ENCODE measurements around the gene PDLIM7. TPM values are rescaled to one million over a fixed set of nuclear protein-coding genes. Genes with fewer than 3 reads are reported as not detected.
A peak's percentile ranks its signal among the peaks of the same experiment; 100 is the strongest.

The PDLIM7 gene
- polyA plus RNA-seq, 3 donors, result 117 to 152 (median 120) TPM

DNA sequence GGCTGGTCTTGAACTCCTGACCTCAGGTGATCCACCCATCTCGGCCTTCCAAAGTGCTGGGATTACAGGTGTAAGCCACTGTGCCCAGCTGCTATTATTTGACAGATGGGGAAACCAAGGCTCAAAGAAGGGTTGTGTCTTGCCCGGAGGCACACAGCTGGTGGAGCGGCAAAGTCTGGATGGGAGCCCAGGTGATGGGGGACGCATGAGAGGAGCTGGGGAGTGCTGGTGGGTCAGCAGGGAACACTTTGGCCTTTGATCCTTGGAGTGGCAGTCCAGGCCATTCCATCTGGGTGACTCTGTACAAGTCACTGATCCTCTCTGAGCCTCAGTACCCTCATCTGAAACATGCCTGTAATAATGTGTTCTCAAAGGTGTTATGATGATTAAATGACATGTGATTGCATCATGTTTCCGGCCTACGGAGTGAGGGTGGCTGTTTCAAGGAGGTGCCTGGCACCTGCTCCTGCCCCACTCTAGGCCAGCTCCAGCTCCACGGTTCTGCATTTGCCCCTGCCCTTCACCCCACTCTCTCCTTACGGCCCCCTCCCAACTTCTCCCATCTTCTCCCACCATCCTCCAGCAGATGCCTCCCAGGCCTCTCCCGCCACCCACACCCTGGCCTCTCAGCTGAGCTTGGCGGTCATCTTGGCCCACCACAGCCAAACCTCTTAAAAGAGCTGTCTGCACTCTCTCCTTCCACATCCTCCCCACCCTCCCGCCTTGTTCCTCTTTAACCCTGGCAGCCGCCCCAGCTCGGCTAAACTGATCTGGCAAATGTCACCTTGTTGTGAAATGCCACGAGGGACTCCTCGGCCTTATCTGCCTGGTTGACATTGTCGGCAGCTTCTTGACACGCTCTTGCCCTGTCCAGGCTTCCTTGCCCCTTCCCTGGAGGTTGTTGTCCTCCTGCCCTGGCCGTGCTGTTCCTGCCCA is 18.4 kb downstream of the PDLIM7 start:
- DNase-seq, result no peak

DNA sequence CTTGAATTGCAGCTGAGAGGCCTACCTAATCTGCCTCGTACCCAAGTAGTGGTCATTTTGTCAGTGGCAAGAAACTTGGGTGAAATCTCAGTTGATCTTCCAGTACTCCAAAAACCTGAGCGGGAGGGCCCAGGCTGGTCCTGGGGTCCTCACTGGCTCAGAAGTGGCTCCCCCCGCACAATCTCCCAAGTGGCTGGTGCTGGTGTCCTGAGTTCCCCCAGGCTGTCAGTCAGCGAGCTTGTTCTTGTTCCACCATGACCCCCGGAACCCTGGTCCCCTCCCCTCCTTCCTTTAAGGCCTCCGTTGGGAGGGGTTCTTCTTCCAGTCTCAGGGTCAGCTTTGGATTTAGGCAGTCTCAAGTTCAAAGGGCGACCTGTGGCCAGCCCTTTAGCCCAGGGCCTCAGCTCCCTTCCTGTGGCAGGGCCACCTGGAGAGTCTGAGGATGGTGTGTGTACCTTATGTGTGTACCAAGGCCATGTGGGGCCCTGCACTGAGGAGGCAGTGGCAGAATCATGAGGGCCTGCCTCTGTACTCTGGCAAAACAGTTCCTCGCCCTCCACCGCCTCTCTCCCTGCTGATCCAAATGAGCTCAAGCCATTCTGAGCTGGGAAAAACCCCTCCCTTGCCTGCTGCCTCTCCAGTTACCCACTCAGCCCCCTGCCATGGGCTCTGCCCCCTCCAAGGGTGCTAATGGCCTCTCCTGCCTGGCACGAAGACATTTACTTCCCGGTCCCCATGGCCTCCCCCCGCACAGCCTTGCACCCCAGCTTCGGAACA is 19.5 kb downstream of the PDLIM7 start:
- DNase-seq, result no peak

DNA sequence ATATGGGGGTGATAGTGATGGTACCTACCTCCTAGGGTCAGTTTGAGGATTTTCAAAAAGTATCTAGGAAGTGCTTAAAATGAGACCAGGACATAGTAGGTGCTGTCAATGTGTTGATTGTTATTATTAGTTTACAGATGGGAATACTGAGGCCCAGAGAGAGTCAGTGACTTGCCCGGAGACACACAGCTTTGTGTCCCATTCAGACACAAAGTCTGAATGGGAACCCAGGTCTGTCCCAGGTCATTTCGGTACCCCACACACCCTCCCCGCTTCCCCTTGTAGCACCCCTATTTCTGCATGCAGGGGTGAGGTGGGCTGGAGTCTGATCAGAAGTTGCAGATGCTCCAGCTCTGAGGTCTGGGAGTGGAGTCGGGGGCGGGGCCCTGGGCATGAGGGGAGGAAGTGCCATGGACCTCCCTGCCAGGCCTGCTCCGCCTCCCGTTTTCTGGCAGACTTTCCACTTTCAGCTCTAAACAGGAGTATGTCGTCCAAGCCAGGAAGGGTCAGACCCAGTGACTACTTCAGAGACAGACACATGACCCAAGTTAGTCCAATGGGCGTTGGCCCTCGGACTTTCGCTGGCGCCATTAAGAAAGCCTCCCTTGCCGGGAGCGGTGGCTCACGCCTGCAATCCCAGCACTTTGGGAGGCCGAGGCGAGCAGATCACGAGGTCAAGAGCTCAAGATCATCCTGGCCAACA is 20.7 kb downstream of the PDLIM7 start:
- DNase-seq, result no peak

DNA sequence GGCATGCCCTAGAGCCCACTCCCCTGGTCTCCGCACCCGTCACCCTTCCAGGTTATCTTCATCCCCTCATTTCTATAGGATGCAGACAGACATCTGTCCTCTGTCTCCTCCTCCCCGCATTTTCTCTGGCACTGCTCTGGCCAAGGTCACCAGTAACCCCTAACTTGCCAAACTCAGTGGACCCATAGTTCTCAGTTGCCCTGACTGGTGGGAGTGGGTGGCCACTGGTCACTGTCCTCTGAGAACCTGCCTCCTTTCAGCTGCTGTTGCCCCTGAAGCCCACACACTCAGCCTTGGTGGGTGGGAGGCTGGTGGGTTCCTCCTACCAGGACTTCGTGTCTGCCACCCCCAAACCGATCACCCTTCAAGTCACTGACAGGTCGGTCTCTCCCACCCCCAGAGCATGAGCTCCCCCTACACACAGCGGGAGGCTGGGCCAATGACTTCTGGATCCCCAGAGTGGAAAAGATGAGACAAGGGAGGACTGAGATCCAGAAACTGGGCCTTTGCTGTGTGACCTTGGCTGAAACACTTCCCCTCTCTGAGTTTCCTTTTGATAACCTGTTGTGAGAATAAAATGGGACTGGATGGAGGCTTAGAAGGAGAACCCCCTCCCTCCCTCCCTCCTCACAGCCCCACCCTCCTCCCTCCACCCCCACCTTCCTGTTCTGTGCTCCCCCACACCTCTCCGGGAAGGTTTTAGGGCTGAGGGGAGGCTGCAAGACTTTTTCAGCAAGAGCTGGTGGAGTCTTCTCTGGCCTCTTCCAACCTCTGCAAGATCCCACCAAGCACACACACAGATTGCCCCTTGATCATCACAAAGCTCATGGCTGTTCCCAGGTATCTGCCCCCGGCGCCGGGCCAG is 21.6 kb downstream of the PDLIM7 start:
- no peak for DNase-seq

DNA sequence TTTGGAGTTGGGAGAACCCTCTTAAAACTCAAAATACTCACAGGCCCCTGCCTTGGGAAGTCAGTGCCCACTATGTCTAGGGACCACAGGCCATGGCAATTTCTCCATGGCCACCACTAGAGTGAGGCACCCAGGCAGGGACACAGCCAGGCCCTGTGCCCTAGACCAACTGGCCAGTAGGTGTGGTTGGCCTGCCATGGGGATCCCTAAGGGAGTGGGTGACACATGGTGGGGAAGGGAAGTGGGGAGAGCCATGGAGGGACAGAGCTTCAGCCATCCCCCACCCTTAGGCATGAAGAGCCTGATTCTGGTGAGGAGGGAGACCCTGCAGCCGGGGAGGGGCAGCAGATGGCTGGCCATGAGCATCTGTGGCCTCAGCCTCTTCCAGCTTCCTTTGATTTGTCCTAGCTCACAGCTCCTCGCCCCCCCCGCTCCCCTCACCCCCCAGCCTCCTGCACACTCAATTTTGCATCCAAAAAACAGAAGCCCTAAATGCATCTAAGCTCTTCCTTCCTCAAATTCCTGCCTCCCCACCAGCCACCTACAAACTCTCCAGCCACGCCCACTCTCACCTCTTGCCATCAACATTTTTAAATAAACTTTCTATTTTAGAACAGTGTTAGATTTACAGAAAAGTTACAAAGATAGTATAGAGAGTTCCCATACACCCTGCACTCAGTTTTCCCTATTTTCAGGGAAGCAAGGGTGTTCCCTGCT is 22.4 kb downstream of the PDLIM7 start:
- DNase-seq, result no peak

DNA sequence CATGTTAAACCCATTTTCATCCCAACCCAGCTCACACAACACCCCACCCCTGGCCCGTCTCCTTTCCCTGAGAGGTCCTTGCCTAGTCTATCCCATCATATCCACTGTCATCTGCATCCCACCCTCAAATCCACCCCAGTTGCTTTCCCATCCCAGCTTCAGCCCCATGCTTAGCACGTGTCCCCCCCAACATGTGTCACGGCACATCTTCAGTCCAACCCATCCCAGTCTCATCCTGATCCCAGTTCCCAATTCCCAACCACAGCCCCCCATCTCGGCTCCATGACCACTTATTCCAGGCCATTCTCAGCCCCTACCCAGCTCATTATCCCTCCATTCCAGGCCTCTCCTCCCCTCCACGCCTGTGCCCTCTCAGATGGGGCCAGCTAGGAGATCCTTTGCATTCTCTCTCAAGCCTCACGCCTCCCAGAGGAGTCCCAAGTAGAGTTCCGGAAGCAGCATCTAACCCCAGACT is 23.4 kb downstream of the PDLIM7 start:
- DNase-seq, result no peak

DNA sequence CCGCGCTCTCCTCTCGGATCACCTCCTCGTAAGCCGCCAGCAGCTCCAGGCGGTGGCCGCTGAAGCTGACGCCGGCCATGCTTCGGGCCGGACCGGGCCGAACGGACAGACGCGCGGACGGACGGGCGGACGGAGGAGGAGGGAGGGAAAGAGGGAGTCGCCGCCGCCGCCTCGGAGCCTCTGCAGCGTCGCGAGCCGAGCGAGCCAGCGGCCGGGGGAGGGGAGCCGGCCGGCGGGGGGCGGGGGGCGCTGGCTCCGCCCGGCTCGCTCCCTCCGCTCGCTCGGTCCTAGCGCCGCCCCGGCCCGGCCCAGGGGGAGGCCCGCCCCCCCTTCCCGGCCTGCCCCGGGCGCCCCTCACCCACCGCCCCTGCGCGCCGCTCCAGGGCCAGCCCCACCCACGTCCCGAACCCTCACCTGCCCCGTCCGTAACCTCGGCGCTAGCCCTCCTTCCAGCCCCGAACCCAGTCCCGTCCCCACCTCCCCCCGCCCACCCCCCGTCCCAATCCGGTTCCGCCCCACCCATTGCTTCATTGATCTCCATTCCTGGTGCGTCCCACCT is 23.9 kb downstream of the PDLIM7 start, which contains the start of gene DBN1:
TSS of gene DBN1 (minus strand) at position 192 of the 559 bp plus-strand sequence. CDS start at position 79, 113 bp downstream.
- peak; percentile 65 for DNase-seq

DNA sequence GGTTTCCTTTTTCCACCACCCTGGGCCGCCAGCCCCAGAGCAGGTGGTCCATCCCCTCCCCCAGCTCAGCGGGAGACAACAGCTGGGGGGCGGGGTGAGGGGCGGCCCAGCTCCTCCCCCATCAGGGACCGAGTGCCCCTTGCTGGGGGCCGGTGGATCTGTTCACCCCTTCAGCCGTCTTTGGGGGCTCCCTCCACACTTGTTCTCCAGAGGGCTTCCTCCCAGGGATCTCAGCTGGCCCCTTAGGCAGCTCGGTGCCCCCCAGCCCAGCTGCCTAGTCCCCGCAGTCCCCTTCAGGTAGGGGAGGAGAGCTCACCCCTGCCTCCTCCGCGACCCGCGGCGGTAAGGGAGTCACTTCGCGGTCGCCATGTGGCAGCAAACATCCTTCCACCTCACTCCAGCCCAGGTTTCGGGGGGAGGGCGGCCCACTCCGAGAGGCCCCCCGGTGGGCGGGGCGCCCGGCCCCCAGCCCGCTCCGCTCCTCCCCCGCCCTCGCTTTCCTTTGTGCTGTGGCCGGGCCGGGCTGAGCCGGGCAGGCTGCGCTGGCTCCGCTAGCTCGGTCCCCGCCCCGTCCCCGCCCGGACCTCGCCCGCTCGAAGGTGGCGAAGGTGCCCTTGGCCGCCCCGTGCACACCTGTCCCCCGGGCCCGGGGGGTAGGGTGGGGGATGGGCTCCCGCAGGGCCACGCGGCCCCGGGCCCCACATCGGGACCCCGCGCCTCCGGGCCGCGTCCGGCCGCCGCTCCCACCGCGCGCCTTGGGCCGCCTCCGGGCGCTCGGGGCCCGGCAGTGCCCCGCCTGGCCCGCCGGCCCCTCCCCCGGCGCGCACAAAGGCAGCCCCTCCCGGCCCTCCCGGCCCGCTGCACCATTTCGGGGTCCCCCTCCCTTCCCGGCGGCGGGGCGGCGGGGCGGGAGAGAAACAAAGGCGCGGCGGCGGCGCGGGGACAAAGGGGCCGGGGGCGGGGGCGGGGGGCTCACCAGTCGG is 24.7 kb downstream of the PDLIM7 start:
- DNase-seq, result peak; percentile 64

DNA sequence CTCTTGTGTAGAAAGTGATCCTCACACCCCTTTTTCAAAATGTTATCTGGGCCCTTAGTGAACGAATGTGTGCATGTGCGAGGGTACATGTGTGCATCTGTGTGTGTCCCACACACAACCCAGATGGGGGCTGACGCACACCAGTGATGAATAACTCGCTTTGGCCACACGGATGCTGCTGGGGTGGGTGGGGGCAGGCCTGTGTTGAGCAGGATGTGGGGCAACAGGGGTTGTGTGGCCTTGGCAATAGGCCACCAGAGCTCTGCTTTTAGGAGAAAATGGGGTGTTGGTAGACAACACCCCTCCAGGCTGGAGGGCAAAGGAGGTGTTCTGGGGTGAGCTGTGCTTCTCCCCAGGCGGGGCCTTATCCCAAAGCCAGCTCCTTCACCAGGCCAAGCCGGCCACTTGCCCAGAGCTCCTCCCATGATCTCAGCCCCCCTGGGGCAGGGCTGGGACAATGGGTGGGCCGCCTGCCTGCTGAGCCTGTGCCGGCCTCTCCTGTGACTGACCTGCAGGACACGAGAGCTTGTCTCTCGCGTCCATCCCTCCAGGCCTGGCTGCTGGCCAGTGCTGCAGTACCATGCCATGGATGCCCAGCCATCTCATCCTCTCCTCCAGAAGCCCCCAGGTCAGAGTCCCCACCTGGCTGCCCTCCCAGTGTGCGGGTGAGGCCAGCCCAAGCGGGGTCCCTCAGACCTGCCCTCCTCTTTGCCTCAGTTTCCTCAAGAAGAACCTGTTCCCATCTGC is 25.6 kb downstream of the PDLIM7 start:
- no peak for DNase-seq

DNA sequence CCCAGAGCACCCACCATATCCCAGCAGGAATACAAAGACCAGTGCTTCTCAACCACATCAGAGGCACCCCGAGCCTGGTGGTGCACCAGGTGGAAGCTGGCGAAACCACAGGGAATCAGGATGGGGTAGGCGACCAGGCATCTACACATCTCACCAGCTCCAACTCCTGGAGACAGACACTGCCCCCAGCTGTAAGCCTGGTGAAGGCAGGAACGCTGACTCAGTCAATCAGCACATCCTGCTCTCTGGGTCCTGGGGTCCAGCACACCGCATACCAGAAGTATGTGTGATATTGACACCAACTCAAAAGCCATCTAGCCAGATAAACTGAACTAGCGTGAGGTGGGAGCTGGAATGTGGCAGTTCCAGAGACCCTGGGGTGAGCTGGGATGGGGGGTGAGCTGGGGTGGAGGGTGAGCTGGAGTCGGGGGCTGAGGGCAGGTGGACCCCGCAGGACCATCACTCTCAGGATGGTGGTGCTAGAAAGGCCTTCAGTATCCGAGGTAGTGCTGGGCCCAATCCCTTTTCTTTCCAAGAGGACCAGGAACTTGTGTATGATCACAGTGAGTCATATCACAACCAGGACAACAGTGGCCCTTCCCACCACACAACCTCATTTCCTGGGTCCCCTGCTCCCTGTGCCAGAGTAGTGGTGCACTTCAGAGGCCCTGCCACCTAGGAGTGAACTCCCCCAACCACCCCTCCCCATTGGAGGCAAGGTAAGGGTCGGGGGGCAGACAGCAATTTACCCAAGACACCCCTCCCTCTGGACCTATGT is 26.5 kb downstream of the PDLIM7 start:
- no peak for DNase-seq

DNA sequence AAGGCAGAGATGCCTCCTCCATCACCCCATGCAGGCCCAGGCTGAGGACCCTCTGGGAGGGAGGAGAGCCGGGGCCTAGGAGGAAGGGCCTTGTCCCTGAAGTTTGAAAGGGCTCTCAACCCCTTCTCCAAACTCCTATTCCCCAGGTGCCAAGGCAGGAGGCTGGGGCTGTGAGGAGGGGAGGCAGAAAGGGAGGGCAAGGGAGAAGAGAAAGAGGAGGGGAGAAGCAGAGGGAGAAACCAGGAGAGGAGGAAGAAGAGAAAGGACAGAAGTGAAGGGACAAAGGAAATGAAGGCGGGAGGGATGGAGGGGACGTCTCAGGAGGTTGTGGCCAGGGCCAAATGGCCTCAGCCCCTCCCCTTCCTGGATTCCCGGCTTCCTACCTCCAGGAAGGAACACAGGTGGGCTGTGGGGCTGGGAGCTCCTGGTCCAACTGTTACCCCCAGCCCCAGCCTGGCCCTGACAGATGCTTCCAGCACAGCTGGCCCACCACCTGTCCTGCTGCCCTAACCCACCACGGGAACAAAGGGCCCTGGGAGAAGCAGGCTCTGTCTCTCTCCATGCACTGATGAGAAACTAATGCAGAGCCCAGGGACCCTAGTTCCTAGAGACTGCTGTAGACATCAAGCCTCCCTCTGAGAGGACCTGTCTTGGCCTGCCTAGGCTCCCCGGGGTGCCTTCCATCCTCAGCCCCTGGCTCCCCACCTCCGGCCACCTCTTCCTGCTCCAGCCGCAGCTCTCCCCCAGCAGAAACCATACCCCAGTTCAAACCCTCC is 27.5 kb downstream of the PDLIM7 start:
- no peak for DNase-seq

DNA sequence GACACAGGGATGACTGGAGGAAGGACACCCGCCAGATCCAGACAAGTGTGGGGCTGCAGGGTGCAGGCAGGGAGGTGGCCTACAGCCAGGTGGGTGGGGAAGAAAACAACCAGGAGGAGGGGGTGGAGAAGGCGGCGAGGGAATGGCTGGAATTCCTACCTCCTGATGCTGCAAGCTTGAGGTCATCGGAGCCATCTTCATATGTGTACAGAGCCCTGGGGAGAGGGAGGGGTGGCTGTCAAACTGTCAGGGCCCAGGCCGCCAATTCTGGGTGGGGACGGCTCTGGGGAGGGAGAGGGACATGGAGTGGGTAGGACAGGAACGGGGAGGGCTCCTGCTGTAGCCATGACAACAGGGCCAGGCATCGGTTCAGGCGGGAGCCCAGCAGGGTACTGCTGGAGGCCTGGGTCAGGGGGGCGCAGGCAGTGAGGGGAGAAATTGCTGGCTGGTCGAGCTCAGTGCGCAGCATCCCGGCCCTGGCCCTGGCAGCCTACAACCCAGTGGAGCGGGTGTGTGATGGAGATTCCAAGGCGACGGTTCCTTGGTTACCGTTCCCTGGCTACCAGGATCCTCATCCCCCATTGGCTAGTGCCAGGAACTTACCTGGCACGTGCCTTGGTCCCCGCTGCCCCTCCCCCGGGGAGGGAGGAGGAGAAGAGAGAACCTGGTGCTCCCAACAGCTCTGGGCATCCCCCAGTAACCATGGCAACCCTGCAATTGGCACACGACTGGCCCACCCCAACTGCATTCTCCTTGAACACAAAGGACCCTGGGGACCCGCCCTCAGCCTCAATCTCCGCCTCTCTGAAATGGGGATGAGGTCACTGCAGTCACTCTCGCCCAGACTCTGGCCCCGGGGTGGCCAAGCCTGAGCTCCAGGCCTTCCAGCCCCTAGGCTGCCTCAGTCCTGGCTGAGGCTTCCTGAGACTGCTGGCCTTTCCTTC is 28.4 kb downstream of the PDLIM7 start:
- no peak for DNase-seq

DNA sequence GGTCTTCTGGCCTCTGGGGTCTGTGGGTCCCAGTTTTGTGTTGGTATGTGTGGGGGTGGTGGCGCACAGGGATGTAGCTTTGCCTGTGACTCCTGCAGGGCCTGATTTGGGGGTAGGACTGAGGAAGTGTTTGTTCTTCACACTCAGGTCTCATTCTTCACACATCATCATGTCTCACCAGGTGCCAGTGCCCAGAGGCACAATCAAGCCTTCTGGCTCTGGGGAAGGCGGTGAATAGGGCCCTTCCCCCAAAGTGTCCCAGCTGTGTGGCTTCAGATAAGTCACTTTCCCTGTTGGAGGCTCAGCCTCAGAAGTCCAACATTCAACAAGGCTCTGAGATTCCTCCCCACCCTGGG is 29.1 kb downstream of the PDLIM7 start:
- no peak for DNase-seq

DNA sequence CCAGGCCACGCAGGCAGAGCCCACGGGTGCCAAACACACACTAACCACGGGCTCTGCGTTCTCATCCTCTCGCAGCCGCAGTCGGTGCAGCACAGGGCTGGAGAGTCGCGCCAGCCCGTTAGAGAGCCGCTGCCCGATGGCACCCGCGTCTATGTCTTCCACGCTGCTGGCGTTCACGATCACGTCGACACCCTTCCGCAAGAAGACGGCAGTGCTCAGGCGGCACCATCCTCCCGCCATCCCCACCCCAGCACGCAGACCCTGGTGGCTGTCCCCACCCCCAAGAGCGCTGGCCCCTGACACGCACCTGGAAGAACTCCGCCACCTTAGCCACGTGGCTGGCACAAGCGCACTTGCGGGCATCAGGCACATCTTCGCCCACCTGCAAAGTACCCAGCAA is 30.0 kb downstream of the PDLIM7 start:
- no peak for DNase-seq

DNA sequence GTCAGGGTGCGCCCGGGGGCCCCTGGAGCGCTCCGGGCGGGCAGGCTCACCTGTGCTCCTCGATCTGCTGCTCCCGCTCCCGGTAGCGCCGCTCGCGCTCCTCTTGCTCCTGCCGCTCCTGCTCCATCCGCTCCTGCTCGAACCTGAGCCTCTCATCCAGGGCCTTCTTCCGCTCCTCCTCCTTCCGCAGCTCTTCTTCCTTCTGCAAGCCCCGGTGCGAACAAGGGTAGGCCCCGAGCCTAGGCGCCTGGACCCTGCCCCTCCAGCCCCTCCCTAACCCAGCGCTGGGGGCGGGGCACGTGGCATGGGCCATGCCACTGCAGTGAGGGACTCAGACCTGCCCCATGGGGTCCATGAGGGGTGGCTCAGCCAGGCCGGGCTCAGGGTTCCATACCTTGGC is 30.5 kb downstream of the PDLIM7 start:
- no peak for DNase-seq

Measured in renal pelvis (tissue), 4 donors.